Adrenal gland (tissue), 5 donors: ENCODE results near the gene RNF31.
"Not testable (repeated sequence)": the region's sequence is repeated elsewhere in the genome, so short reads cannot be mapped to it uniquely, and the experiment has no call there.

Experiments
- POLR2A ChIP-seq, 2 donors: fragments of 450-650 bp; IDR thresholded peaks; one replicate each; pipeline ENCODE4 v1.6.1; 2017; ENCODE audit warnings: antibody characterized with exemption in 2 of 2, mild to moderate bottlenecking in 2 of 2, moderate library complexity in 1 of 2
- TF ChIP-seq, protein P1 (sequence below), 6 experiments: fragments of 450-650 bp in 4 of 6; fragments of 200-600 bp in 2 of 6; sonication (generic) in 1 of 6; IDR thresholded peaks; 1 replicate in 5 of 6; 2 replicates in 1 of 6; pipeline versions ENCODE4 v1.5.1 to v1.8.0; 2016 to 2021; ENCODE audit warnings: antibody characterized with exemption in 6 of 6, mild to moderate bottlenecking in 2 of 6, moderate library complexity in 1 of 6
- donor health status: DM: no; HTN: no; CAD: no.

DNA sequence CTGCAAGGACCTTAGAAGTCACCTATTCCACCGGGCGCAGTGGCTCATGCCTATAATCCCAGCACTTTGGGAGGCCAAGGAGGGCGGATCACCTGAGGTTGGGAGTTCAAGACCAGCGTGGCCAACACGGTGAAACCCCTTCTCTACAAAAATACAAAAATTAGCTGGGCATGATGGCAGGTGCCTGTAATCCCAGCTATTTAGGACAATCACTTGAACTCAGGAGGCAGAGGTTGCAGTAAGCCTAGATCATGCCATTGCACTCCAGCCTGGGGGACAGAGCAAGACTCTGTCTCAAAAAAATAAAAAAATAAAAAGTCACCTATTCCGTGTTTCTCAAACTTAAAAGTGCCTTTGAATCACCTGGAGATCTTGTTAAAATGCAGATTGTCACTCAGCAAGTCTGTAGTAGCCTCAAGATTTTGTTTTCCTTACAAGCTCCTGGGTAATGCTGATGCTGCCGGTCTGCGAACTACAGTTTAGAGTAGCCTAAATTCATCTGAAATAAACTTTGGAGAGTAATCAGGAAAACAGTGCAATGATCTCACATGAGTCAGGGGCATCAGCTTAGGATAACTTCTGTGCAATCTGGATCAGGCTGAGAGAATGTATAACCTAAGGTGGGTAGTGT is 41.6 kb upstream of the RNF31 start:
- TF ChIP-seq, protein P1, sequence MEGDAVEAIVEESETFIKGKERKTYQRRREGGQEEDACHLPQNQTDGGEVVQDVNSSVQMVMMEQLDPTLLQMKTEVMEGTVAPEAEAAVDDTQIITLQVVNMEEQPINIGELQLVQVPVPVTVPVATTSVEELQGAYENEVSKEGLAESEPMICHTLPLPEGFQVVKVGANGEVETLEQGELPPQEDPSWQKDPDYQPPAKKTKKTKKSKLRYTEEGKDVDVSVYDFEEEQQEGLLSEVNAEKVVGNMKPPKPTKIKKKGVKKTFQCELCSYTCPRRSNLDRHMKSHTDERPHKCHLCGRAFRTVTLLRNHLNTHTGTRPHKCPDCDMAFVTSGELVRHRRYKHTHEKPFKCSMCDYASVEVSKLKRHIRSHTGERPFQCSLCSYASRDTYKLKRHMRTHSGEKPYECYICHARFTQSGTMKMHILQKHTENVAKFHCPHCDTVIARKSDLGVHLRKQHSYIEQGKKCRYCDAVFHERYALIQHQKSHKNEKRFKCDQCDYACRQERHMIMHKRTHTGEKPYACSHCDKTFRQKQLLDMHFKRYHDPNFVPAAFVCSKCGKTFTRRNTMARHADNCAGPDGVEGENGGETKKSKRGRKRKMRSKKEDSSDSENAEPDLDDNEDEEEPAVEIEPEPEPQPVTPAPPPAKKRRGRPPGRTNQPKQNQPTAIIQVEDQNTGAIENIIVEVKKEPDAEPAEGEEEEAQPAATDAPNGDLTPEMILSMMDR (IDR thresholded peaks at IDR 0.05): not testable (repeated sequence)
- not testable (repeated sequence) for TF ChIP-seq POLR2A (IDR thresholded peaks at IDR 0.05)
